Neural progenitor cell (in vitro differentiated cells): ENCODE measurements around the gene ATP8B4. TPM values are rescaled to one million over a fixed set of nuclear protein-coding genes. Genes with fewer than 3 reads are reported as not detected.

Experiments used
- DNase-seq: peaks from one replicate; pipeline ENCODE4 v3.0.0-alpha.2; 2016; ENCODE audit warnings: low spot score
- H2AFZ ChIP-seq: fragments of 200-600 bp; sonication (generic); replicated peaks from 2 replicates; pipeline ENCODE4 v1.6.1; 2016; ENCODE audit warnings: antibody characterized with exemption
- H3F3A ChIP-seq: fragments of 200-600 bp; sonication (generic); 2 replicates; pipeline ENCODE4 v1.6.1; 2016; ENCODE audit warnings: antibody characterized with exemption, low read depth
- H3K27ac ChIP-seq: fragments of 200-600 bp; sonication (generic); 2 replicates; pipeline ENCODE4 v1.5.1; 2016; ENCODE audit warnings: mild to moderate bottlenecking
- H3K27me3 ChIP-seq: fragments of 200-600 bp; sonication (generic); 2 replicates; pipeline ENCODE4 v1.6.1; 2016; ENCODE audit warnings: mild to moderate bottlenecking, moderate library complexity
- H3K36me3 ChIP-seq: fragments of 200-600 bp; sonication (generic); 2 replicates; pipeline ENCODE4 v1.5.1; 2016
- H3K4me1 ChIP-seq: fragments of 200-600 bp; sonication (generic); 2 replicates; pipeline ENCODE4 v1.6.1; 2016; ENCODE audit warnings: mixed run types
- H3K4me2 ChIP-seq: fragments of 200-600 bp; sonication (generic); 2 replicates; pipeline ENCODE4 v1.6.1; 2016
- H3K4me3 ChIP-seq: fragments of 200-600 bp; sonication (generic); 2 replicates; pipeline ENCODE4 v1.5.1; 2016
- H3K79me2 ChIP-seq: fragments of 200-600 bp; sonication (generic); 2 replicates; pipeline ENCODE4 v1.6.1; 2016; ENCODE audit warnings: low read depth
- H3K9ac ChIP-seq: fragments of 200-600 bp; sonication (generic); 2 replicates; pipeline ENCODE4 v1.6.1; 2016
- H3K9me3 ChIP-seq: fragments of 200-600 bp; sonication (generic); 2 replicates; pipeline ENCODE4 v1.5.1; 2016; ENCODE audit warnings: low read depth
- H4K20me1 ChIP-seq: fragments of 200-600 bp; sonication (generic); 2 replicates; pipeline ENCODE4 v1.6.1; 2016; ENCODE audit warnings: low read depth
- H3K27ac Mint-ChIP-seq: 3 replicates; pipeline ENCODE4 v1.8.0; 2021; ENCODE audit warnings: mixed read lengths
- H3K27me3 Mint-ChIP-seq: 2 replicates; pipeline ENCODE4 v1.8.0; 2022; ENCODE audit warnings: low read depth, mild to moderate bottlenecking, inconsistent platforms, moderate library complexity, mixed read lengths; ENCODE audit not compliant: insufficient read depth
- H3K36me3 Mint-ChIP-seq: 3 replicates; pipeline ENCODE4 v1.8.0; 2021; ENCODE audit warnings: mixed read lengths
- H3K4me1 Mint-ChIP-seq: 3 replicates; pipeline ENCODE4 v1.8.0; 2021; ENCODE audit warnings: mixed read lengths
- H3K4me3 Mint-ChIP-seq: 3 replicates; pipeline ENCODE4 v1.8.0; 2021; ENCODE audit warnings: mild to moderate bottlenecking, moderate library complexity, mixed read lengths
- H3K9me3 Mint-ChIP-seq: 3 replicates; pipeline ENCODE4 v1.8.0; 2020; ENCODE audit warnings: mixed read lengths
- EZH2 ChIP-seq: fragments of 200-600 bp; sonication (generic); IDR thresholded peaks from 2 replicates; pipeline ENCODE4 v1.6.1; 2017; ENCODE audit warnings: antibody characterized with exemption, mild to moderate bottlenecking, moderate library complexity
- EZH2phosphoT487 ChIP-seq: fragments of 200-600 bp; sonication (generic); IDR thresholded peaks from 2 replicates; pipeline ENCODE4 v1.6.1; 2017; ENCODE audit warnings: antibody characterized with exemption
- total RNA-seq: library from RNA; depleted of rRNA; stranded (reverse); fragments of >200 nt; gene quantifications from 2 replicates; pipeline ENCODE4 v1.2.3, GENCODE V29; 2015; ENCODE audit warnings: low replicate concordance
- TF ChIP-seq, protein P1 (sequence below): fragments of 200-600 bp; sonication (generic); IDR thresholded peaks from 2 replicates; pipeline ENCODE4 v1.5.1; 2017; ENCODE audit warnings: antibody characterized with exemption, mild to moderate bottlenecking

ATP8B4 gene
- total RNA-seq, 1 donor from 2014 or later = 2.7 TPM

DNA sequence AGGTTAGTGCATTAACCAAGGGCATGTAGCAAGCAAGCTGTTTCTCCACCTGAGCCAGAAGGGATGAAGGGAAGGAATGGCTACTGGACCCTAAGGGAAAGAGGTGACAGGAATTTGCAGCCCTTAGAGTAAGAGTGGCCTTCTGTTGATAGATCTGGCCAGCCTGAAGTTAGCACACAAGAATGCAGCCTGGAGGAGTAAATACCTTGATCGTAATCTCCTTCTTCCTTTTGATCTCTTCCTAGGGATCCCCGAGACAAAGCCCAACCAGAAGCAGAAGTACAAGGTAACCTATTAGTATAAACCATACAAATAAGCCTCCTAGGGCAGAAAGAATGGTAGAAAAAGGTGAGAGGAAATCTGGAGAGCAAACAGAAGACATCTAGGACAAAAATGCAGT is 134.6 kb downstream of the ATP8B4 start:
- Histone ChIP-seq H3K9ac (no peak overlapping the region), H3K79me2 (no peaks in the 10 kb centered on the region), H3K36me3 (no peaks in the 10 kb centered on the region), H3F3A (no peaks in the 10 kb centered on the region), H3K9me3 (no peaks in the 10 kb centered on the region), H3K4me3 (no peak overlapping the region), H3K27me3 (no peaks in the 10 kb centered on the region), H3K4me1 (peaks cover 26% of the 10 kb centered on the region), H3K27ac (no peak overlapping the region), H2AFZ (no peak overlapping the region), H4K20me1 (no peaks in the 10 kb centered on the region), H3K4me2 (no peak overlapping the region)
- TF ChIP-seq EZH2phosphoT487 = no peak
- Mint-ChIP-seq H3K9me3 (no peaks in the 10 kb centered on the region), H3K27me3 (no peaks in the 10 kb centered on the region), H3K36me3 (no peaks in the 10 kb centered on the region), H3K4me1 (no peaks in the 10 kb centered on the region), H3K4me3 (no peak overlapping the region), H3K27ac (no peak overlapping the region)
- DNase-seq = no peak

DNA sequence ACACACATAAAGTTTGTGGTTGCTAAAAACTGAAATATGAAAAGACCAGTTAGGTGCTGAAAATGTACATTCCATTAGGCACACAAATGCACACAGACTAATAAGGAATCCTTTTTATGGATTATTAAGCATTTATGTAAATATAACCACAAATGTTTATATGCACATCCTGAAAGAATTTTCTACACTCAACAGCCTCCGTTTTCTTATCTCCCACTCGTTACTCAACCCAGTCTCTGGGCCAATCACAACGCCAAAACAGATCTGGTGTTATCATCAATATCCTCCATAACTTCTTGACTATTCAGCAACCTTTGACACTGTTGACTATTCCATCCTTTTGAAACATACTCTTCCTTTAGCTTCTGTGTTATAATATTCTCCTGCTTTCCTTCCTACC is 136.4 kb downstream of the ATP8B4 start:
- no peak overlapping the region for H2AFZ ChIP-seq
- no peaks in the 10 kb centered on the region for H3K36me3 ChIP-seq
- H3K27ac ChIP-seq = no peak overlapping the region
- H3K79me2 ChIP-seq = no peaks in the 10 kb centered on the region
- H3F3A ChIP-seq = no peaks in the 10 kb centered on the region
- H3K27me3 Mint-ChIP-seq = no peaks in the 10 kb centered on the region
- H3K4me1 Mint-ChIP-seq = no peaks in the 10 kb centered on the region
- H4K20me1 ChIP-seq = no peaks in the 10 kb centered on the region
- peaks cover 11% of the 10 kb centered on the region for H3K4me1 ChIP-seq
- no peak overlapping the region for H3K4me3 Mint-ChIP-seq
- no peak overlapping the region for H3K9ac ChIP-seq
- no peak for DNase-seq
- no peaks in the 10 kb centered on the region for H3K36me3 Mint-ChIP-seq
- no peak overlapping the region for H3K4me2 ChIP-seq
- H3K27ac Mint-ChIP-seq = no peak overlapping the region
- H3K9me3 Mint-ChIP-seq = no peaks in the 10 kb centered on the region
- TF ChIP-seq, protein P1, sequence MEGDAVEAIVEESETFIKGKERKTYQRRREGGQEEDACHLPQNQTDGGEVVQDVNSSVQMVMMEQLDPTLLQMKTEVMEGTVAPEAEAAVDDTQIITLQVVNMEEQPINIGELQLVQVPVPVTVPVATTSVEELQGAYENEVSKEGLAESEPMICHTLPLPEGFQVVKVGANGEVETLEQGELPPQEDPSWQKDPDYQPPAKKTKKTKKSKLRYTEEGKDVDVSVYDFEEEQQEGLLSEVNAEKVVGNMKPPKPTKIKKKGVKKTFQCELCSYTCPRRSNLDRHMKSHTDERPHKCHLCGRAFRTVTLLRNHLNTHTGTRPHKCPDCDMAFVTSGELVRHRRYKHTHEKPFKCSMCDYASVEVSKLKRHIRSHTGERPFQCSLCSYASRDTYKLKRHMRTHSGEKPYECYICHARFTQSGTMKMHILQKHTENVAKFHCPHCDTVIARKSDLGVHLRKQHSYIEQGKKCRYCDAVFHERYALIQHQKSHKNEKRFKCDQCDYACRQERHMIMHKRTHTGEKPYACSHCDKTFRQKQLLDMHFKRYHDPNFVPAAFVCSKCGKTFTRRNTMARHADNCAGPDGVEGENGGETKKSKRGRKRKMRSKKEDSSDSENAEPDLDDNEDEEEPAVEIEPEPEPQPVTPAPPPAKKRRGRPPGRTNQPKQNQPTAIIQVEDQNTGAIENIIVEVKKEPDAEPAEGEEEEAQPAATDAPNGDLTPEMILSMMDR = no peak
- TF ChIP-seq EZH2 (no peak), EZH2phosphoT487 (no peak)
- H3K4me3 ChIP-seq = no peak overlapping the region
- H3K9me3 ChIP-seq = no peaks in the 10 kb centered on the region
- no peaks in the 10 kb centered on the region for H3K27me3 ChIP-seq

DNA sequence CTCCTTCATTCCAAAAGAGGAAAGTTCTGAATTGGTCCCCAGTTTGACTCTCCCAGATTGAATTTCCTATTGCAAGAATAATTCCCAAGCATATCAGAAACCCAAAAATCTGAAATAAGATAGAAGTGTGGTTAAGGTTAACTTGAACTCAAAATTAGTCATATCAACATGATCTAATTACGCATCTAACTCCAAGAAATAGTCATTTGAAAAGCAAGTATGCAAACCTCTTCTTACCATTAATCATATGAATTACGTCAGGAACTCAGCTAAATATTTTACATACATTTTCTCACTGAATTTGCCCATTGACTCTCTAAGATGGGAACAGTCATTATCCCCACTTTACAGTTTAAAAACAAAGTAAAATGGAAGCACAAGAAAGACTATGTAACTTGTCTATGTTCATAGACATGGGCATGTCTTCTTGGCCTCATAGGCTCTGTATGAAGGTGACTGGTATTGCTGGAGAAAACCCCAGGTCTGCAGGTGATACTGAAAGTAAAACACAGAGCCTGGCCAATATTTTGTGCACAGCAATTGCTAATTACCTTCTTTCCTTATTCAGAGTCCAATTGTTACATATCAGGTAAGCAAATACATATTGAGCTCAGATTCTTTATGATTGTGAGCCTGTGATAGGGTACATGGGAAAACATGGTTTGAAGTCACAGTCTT is 139.2 kb downstream of the ATP8B4 start:
- H3K79me2 ChIP-seq = no peaks in the 10 kb centered on the region
- no peak overlapping the region for H3K27ac ChIP-seq
- H2AFZ ChIP-seq = no peak overlapping the region
- no peaks in the 10 kb centered on the region for H3K9me3 ChIP-seq
- H3K36me3 ChIP-seq = no peaks in the 10 kb centered on the region
- no peaks in the 10 kb centered on the region for H3K9me3 Mint-ChIP-seq
- no peak overlapping the region for H3K4me2 ChIP-seq
- no peaks in the 10 kb centered on the region for H3F3A ChIP-seq
- H3K4me1 Mint-ChIP-seq = no peaks in the 10 kb centered on the region
- H3K4me1 ChIP-seq = peaks cover 3% of the 10 kb centered on the region
- no peak overlapping the region for H3K4me3 Mint-ChIP-seq
- DNase-seq = no peak
- H4K20me1 ChIP-seq = no peaks in the 10 kb centered on the region
- TF ChIP-seq, protein P1 = no peak
- no peak overlapping the region for H3K4me3 ChIP-seq
- H3K27me3 ChIP-seq = no peaks in the 10 kb centered on the region
- H3K27me3 Mint-ChIP-seq = no peaks in the 10 kb centered on the region
- H3K9ac ChIP-seq = no peak overlapping the region
- no peaks in the 10 kb centered on the region for H3K36me3 Mint-ChIP-seq
- no peak overlapping the region for H3K27ac Mint-ChIP-seq

DNA sequence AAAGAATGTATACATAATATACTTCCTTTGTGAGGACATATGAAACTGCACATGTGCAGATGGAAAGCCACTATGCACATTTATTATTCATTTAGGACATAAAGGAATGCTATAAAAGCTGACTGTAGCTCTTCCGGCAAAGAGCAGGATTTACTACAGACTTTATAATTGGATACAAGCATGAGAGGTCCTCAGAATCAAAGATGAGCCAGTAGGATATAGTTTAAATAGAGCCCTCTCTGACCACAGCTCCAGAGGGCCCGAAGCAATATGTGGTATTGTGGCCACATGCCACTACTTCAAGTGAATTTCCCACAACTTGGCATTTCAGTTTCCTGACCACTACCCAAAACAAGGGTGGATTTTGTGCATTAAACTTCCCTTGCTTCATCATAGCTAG is 140.9 kb downstream of the ATP8B4 start:
- Mint-ChIP-seq H3K27ac (no peak overlapping the region), H3K4me3 (no peak overlapping the region)
- H3K4me2 ChIP-seq = no peak overlapping the region

More for the DNA sequence above, 140.9 kb downstream of the ATP8B4 start:
- TF ChIP-seq, protein P1 = no peak
- no peak for TF ChIP-seq EZH2phosphoT487
- no peak for TF ChIP-seq EZH2
- H3K36me3 Mint-ChIP-seq = no peaks in the 10 kb centered on the region
- Histone ChIP-seq H3K27ac (no peak overlapping the region), H3K9me3 (no peaks in the 10 kb centered on the region), H3K27me3 (no peaks in the 10 kb centered on the region), H3K9ac (no peak overlapping the region), H3K4me3 (no peak overlapping the region), H3K36me3 (no peaks in the 10 kb centered on the region), H4K20me1 (no peaks in the 10 kb centered on the region), H3K79me2 (no peaks in the 10 kb centered on the region), H3K4me1 (no peaks in the 10 kb centered on the region), H2AFZ (no peak overlapping the region), H3F3A (no peaks in the 10 kb centered on the region)
- no peaks in the 10 kb centered on the region for H3K4me1 Mint-ChIP-seq
- H3K27me3 Mint-ChIP-seq = no peaks in the 10 kb centered on the region
- DNase-seq = no peak
- no peaks in the 10 kb centered on the region for H3K9me3 Mint-ChIP-seq
